GM21367 (cell line): Measurements from ENCODE around the gene LMF2.

Experiments
- ATAC-seq: cut with Tn5 transposase; IDR thresholded peaks from one replicate; pipeline ENCODE4 v1.9.1; 2021; ENCODE audit not compliant: unreplicated experiment

Gene LMF2

DNA sequence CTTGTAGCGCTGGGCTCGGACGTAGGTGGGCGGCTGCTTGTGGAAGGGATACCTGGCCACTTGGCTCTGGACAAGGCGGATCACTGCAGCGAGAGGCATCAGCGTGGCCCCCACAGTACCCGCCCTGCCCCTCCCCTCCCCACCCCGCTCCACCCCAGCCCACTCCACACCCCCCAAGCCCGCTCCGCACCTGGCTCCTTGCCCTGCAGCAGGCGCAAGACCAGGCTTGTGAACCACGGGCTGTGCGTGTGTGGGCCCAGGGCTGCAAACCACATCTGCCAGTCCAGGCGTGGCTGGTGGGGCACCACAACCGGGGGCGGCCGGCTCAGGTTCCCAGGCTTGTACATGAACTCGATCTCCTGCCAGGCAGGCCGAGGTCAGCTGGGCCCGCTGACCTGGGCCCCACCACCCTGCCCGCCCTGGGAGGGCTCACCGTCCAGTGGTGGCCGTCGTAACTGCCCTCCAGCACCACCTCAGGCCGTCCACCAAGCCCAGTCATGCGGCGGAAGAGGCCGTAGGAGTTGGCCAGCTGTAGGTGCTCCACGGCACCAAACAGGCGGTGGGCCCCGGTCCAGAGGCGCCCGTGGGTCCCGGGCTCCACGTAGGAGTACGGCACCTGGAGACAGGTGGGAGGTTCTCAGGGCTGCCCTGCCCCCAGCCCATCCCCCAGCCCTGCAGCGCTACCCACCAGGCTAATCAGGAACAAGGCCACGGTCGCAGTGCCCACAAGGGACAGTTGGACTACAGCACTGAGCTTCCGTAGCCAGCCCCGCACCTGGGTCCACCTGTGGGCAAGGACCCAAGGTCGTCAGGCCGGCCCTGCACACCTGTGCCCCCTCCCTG, 2.9 kb downstream of the LMF2 start:
- no peak for ATAC-seq

- ATAC-seq, result no peak
Measured at GRCh38 chr22:50503475-50504145, 3.9 kb downstream of the LMF2 start.

DNA sequence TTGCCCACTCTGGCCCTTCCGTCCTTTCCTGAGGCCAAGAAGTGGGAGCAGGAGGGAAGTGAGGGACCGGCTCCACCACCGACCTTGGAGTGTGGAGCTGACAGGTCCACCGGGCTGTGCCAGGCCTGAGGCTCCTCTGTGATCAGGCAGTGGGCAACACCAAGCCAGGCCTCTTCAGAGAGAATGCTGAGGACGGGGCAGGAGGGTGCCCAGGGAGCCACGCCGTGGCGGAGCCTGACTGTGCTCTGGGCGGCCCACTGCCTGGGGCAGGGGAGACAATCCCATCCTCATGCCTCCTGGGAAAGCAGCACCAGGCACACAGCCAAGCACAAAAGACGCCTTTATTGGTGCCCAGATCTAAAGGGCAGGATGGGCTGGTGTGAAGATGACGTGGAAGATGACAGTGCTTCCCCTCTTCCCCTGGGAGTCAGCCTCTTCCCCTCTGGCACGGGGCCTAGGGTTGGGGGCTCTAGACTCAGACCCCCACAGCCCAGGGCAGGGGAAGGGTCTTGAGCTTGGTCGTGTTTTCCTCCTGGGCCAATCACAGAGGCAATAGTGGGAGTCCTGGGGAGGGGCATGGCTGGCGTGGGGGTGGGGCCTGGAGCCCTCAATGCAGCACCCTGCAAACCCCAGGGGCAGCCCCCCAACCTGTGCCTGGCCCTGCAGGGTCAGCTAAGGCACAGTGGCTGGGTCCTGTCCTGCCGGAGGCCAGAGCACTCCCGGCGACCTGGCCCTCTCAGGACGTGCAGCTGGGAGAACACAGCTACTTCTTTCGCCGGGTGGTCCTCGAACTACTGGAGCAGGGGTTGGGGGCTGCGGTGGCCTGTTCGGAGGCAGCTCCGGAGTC, 4.7 kb downstream of the LMF2 start:
- ATAC-seq, result no peak

DNA sequence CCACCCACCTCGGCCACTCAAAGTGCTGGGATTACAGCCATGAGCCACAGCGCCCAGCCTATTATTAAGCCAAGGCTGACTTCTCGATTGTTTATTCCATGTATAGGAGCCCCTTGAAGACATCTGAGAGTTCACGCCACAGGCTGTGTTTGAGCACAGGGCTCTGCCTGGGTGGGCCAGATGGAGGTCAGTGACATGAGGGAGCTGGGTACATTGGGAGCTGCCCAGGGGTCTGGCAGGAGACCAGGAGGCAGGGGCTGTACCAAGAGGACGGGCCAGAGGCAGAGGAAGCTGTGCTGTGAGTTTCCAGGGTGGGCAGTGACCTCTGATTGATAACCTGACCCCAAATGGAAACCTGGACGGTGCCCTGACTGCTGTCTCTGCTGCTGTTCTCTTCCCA, 5.4 kb downstream of the LMF2 start:
- no peak for ATAC-seq

GRCh38 chr22:50500452-50500851, 7.0 kb downstream of the LMF2 start:
- no peak for ATAC-seq

GRCh38 chr22:50498322-50498890, 9.1 kb downstream of the LMF2 start:
- no peak for ATAC-seq

DNA sequence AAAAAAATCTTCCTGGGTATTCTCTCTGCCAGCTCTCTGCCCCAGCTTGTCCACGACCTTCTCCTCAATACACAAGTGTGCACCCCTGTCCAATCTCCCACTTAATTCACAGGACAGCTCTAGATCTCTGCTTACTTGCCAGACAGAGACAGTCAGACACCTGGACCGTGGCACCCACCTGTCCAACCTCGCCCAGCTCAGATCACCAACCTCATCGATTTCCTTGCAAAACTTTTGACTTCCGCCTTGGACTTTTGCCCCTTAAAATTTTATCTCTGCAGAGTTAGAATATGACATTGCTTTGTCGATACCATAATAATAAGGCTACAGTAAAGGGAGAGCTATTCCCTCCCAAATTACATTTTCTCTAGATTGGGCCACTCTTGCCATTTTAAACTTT, 10.4 kb downstream of the LMF2 start:
- no peak for ATAC-seq

DNA sequence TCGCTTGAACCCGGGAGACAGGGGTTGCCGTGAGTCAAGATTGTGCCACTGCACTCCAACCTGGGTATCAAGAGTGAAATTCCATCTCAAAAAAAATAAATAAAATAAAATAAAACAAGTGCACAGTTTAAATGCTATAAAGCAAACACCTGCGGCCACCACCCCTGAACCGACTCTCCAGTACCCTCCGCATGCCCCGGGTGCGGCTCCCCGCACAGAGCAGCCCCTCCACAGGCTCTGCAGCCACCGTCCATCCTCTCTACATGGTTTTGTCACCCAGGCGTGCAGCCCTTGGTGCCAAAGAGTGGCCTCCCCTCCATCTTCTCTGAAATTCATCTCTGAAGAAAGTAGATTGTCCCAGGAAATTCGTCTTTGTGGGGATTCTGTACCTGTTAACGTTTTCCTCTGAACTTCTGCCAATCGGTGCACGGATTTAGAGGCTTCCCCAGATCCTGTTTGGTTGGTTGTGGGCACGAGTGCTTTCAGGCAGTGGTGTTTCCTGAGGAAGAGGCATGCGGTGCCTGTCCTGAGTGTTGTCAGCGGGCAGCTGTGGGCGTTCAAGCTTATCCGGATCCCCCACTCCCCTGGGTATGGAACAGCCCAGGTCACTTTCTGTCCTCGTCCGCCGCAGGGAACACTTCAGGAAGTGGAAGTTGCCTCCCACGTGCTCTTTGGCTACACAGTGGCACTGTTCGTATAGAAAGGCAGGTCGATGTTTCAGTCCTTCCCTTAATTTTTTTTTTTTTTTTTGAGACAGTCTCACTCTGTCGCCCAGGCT, 16.8 kb downstream of the LMF2 start:
- ATAC-seq, result no peak

DNA sequence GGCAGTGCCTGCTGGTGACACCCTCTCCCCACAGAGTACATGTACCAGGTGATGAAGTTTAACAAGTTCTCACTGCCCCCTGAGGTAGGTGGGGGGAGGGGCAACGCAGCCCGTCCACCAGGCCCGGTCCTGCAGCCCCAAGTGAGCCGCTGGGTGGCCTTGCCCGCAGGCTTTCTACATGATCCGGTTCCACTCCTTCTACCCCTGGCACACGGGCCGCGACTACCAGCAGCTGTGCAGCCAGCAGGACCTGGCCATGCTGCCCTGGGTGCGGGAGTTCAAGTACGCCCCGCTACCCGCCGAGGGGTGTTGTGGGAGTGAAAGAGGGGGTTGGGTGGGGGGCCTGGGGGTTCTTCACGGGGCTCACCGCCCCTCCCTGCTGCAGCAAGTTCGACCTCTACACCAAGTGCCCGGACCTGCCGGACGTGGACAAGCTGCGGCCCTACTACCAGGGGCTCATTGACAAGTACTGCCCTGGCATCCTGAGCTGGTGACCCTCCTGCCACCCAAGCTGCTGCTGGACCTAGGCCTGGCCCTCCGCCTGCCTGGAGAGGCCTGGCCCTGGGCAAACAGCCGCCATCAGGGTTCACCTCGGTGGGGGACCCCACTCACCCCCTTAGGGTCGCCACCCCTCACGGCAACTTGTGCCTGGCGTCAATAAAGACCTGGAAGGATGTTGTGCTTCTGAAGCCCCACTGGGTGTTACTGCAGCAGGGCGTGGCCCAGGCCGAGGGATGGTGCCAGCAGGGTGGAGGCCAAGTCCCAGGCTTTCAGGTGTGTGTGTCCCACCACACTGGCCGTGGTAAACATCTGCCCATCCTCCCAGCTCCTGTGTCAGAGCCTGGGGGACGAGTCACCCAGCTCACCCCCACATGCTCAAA, 17.9 kb downstream of the LMF2 start:
- no peak for ATAC-seq

- ATAC-seq, result no peak
Measured at GRCh38 chr22:50488886-50489285, 18.6 kb downstream of the LMF2 start.

DNA sequence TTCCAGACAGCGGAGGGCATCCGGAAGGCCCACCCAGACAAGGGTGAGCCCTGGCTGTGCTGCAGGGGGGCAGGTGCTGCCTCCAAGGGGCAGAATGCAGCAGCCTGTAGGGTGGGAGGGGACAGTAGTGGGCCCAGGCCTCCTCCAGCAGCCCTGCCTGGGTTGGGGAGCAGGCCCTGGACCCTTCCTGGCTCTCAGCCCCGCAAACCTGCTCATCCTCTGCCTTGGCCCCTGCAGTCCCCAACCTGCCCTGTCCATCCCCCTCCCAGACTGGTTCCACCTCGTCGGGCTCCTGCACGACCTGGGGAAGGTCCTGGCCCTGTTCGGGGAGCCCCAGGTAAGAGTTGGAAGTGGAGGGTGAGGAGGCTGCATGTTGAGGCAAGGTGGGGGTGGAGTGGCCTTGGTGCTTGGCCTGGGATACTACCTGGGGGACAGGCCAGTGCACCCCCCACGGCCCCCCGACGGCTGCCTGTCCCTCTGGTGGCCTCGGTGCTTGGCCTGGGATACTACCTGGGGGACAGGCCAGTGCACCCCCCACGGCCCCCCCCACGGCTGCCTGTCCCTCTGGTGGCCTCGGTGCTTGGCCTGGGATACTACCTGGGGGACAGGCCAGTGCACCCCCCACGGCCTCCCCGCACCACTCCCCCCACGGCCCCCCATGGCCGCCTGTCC, 19.4 kb downstream of the LMF2 start:
- ATAC-seq, result no peak

DNA sequence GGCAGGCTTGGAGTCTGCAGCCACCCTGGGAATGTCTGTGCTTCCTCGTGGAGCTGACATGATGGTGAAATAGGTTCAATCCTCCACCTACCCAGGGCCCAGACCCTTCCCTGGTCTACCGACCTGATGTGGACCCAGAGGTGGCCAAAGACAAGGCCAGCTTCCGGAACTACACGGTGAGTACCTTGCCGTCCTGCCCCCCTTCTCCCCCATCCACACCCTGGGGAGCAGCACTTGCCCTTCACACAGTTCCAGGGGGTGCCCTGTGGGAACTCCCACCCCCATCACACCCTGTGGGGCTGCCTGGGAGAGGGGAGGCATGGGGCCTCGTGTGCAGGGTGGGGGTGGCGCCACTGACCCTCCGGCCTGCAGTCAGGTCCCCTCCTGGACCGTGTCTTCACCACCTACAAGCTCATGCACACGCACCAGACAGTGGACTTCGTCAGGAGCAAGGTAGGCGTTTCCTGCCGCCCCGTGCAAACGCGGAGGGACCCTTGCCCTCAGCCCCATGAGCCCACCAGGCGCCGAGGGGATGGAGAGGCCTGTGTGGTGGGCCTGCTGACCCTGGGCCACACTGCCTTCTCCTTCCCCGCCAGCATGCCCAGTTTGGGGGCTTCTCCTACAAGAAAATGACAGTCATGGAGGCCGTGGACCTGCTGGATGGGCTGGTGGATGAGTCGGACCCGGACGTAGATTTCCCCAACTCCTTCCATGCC, 20.1 kb downstream of the LMF2 start:
- ATAC-seq, result no peak

DNA sequence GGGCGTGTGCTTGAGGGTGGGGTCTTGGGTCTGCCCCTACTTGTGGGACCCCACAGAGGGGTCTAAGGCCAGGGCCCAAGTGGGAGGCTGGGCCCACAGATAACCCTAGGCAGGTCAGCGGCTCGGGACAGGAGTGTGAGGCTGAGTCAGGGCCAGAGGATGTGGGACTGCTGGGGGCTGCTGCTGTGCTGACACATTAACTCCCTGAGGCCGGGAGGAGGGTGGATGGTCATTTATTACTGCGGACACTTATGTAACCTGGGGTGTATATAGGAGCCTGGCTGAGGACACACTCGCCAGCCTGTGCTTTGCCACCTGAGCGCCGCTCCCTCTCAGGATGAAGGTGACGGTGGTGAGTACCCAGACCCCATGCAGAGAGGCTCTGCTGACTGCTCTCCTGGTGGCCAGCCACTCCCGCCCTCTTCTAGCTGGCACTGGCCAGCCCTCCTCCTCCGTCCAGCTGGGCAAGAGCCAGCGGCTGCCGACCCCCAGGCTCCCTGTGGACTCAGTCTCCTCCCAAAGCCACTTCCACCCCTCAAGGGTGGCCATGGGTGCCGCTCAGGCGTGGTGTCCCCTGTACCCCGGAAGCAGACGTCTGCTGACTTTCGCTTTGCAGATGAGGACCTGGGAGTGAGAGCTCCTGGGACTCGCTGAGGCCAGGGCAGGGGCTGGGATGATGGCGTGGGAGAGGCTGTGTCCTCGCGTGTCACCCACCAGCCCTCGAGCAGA, 20.8 kb downstream of the LMF2 start, which contains the start of gene MIOX:
TSS of gene MIOX (plus strand) at position 299 of the 729 bp plus-strand sequence. CDS start at position 338, 39 bp downstream.
- ATAC-seq, result no peak

DNA sequence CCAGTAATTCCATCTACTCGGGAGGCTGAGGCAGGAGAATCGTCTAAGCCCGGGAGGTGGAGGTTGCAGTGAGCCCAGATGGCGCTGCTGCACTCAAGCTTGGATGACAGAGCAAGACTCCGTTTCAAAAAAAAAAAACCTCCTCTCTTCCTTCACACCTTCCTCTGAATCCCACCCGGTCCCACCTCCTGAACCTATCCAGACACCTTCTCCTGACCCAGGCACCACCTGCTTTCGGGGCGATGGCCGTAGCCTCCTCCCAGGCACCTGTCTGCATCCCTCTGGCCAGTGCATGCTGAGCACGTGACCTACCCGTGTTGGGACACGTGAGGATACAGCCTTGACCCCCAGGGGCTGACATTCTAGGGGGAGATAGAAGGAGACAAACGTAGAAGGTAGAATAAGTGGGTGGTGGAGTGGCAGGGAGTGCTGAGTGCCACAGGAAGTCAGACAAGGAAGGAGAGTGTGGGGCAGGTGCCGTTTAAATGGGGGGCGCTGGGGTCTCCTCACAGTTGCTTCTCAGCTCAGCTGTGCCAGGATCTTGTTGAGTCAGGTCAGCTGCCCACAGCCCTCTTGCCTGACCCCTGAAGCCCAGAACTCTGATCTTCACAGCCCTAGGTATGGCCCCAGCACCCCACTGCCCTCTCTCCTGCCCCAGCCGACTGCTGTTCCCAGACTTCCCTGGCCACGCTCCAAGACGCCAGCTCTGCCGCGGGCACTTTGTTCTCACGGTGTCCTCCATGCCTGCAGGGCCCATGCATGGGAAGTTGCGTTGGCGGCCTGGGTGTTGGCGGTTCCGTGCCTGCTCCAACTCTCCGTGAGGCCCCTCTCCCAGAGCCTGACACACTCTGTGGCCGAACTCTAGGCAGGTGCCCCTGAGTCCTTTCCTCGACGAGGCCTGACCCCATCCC, 22.0 kb downstream of the LMF2 start:
- no peak for ATAC-seq

DNA sequence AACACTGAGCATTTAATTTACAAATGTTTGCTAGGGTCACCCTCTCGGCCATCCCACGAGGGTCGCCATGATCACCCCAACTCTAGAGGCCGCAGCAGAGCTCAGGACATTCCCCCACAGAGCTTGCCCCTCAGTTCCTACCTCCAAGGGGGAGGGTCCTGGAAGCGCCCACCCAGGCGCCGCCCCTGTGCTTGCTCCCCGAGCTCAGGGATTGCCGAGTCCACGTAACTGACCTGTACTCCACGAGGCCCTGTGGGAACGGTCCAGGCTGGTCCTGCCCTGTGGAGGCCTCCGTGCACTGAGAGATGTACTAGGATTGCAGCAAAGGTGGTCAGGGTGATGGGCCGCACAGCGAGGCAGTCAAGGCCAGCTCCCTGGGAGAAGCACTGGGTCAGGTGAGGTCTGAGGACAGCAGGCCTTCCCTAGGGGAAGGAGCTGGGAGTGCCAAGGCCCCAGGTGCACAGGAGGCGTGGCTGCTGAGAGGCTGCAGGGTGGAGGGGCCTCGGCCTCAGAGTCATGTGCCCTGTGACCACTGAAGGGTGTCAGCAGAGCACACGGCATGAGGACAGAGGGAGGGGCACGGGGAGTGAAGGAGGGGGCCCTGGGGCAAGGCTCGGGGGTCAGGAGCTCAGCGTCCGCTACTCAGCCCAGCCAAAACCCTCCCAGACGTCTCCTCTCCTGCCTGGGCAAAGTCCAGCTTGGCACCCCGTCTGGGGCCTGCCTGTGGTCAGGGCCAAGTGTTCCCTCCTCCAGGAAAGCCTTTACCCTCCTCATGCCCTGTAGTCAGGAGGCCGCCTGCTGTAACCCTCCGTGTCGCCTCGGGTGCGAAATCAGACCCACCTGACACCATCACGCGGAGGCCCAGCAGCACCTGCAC, 23.3 kb downstream of the LMF2 start:
- ATAC-seq, result no peak

DNA sequence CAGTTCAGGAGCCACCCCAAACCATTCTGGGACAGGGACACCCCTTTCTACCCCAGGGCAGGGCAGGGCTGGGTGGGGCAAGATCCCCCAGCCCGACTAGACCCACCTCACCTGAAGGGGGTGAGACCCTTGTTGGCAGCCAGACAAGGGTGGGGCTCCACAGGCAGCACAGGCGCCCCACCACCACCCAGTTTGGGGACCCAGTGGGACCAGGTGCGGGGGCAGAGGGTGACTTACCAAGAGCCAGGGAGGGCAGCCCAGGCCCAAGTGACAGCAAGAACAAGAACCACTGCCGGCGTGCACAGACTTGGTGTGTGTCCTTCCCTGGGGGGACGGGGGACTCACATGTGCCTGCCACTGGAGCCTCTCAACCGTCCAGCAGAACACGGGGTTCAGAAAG, 23.9 kb downstream of the LMF2 start:
- ATAC-seq, result no peak
